Stimulated activated CD8-positive, alpha-beta memory T cell treated with anti-CD3 and anti-CD28 coated beads, Interleukin-4, amount 100 ng/mL, for 4 hours (primary cell): ENCODE measurements around the gene ZBTB8B.

Experiments
- DNase-seq, 2 donors: peaks; one replicate each; pipeline ENCODE4 v3.0.0-alpha.2; 2020; ENCODE audit warnings: low read depth in 2 of 2, low spot score in 1 of 2

Gene ZBTB8B

GRCh38 chr1:32507021-32507420 is 42.1 kb downstream of the ZBTB8B start:
- DNase-seq, result no peak

DNA sequence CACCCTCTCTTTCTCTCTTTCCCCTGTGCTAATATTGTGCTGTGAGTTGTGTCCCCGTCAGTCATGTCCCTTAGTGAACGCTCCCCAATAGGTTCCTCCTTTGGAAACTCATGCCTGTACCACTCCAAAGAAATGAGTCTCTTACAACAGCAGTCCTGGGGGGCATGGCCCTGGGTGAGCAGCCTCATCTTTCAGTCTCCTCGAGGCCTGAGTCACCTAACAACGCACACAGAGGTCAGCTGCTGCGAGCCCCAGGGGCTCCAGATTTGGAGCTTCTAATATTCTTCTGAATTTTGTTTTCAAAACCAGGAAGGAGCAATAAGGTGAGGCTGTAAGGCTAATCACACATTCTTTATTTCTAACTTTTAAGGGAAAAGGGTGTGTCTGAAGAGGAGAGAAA is 43.9 kb downstream of the ZBTB8B start:
- no peak for DNase-seq

GRCh38 chr1:32509939-32510338 is 45.1 kb downstream of the ZBTB8B start:
- no peak for DNase-seq
